T-helper 2 cell treated with Interferon-gamma antibody and Interleukin-4, amounts not matched to agents 100 ng/mL and 5 ng/mL, for 36 hours (primary cell): ENCODE data around the gene SESTD1. TPM values are rescaled to one million over a fixed set of nuclear protein-coding genes. Genes with fewer than 3 reads are reported as not detected.

Source experiments
- total RNA-seq: library from RNA; stranded (reverse); gene quantifications from 2 replicates; pipeline ENCODE4 v1.2.3, GENCODE V29; 2022

SESTD1 gene
- total RNA-seq, 1 donor from 2014 or later, result 11.4 TPM

Other genes with a start within 250 kb of the SESTD1 start
- 12.7 and 14.5 TPM in 2 replicates for gene CCDC141, start 214.7 kb downstream of the SESTD1 start, total RNA-seq